ENCODE data around the gene CACHD1.

DNA sequence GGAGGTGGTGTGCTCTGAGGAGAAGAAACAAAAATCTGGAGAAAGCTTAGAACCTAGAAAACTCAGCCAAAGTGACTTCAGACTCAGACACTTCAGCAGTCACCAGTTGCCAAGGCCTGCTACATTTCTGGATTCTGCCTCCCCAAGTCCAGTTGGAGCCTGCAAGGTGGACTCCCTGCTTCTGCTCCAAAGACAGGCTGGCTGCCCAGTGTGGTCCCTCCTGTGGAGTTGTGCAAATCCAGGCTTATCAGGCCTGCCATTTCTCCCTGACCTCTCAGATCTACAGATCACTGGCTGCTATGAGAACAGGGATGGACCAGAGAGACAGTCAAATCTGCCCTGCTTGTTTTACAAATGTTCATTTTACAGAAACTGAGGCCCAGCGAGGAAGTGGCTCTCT lies 9.9 kb downstream of the CACHD1 start:
- no peak for TF ChIP-seq POLR2A (IDR thresholded peaks at IDR 0.05; ENCODE audit: low read depth, low read length)
- TF ChIP-seq RFX5 (IDR thresholded peaks at IDR 0.05; ENCODE audit: low read depth, low read length) = no peak
- no peak for TF ChIP-seq USF2 (IDR thresholded peaks at IDR 0.05; ENCODE audit: low read depth, low read length)
- TF ChIP-seq BHLHE40 (IDR thresholded peaks at IDR 0.05; ENCODE audit: low read depth, low read length) = no peak
- no peak for TF ChIP-seq CTCF (conservative IDR thresholded peaks at IDR 0.05; ENCODE audit: low read depth, low read length)
- no peak for TF ChIP-seq CEBPB (IDR thresholded peaks at IDR 0.05; ENCODE audit: low read depth, low read length)
- TF ChIP-seq MAZ (IDR thresholded peaks at IDR 0.05; ENCODE audit: borderline replicate concordance, low read depth, low read length) = no peak
- TF ChIP-seq FOS (IDR thresholded peaks at IDR 0.05; ENCODE audit: low read depth, low read length) = no peak
- TF ChIP-seq RAD21 (IDR thresholded peaks at IDR 0.05; ENCODE audit: low read length) = no peak
- TF ChIP-seq, protein P1, sequence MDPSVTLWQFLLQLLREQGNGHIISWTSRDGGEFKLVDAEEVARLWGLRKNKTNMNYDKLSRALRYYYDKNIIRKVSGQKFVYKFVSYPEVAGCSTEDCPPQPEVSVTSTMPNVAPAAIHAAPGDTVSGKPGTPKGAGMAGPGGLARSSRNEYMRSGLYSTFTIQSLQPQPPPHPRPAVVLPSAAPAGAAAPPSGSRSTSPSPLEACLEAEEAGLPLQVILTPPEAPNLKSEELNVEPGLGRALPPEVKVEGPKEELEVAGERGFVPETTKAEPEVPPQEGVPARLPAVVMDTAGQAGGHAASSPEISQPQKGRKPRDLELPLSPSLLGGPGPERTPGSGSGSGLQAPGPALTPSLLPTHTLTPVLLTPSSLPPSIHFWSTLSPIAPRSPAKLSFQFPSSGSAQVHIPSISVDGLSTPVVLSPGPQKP (IDR thresholded peaks at IDR 0.05; ENCODE audit: borderline replicate concordance, low read depth, low read length) = no peak
